Peyer's patch (tissue), 4 donors: ENCODE data around the gene ATP6V0A1.

Experiments
- CTCF ChIP-seq, 6 experiments: fragments of 450-650 bp in 4 of 6; fragments of 200-600 bp in 2 of 6; sonication (generic) in 1 of 6; IDR thresholded peaks; one replicate each; pipeline ENCODE4 v1.5.1; 2017 to 2019; ENCODE audit warnings: antibody characterized with exemption in 6 of 6, mild to moderate bottlenecking in 3 of 6, moderate library complexity in 1 of 6
- POLR2A ChIP-seq, 2 donors: fragments of 450-650 bp; IDR thresholded peaks; one replicate each; pipeline ENCODE4 v1.5.1; 2017; ENCODE audit warnings: antibody characterized with exemption in 2 of 2, mild to moderate bottlenecking in 2 of 2, moderate library complexity in 2 of 2

GRCh38 chr17:42477173-42477572 lies 18.5 kb downstream of the ATP6V0A1 start:
- no peak for TF ChIP-seq POLR2A (IDR thresholded peaks at IDR 0.05)
- no peak for TF ChIP-seq CTCF (IDR thresholded peaks at IDR 0.05)
